ENCODE results near the gene ZSWIM3.
"Not testable (repeated sequence)": the region's sequence is repeated elsewhere in the genome, so short reads cannot be mapped to it uniquely, and the experiment has no call there.

ZSWIM3 gene

GRCh38 chr20:45857114-45857881 is at the start of gene ZSWIM3, which contains the start of gene ACOT8:
Gene ZSWIM3 (plus strand): TSS chr20:45857614. CDS start chr20:45857826, 212 bp downstream.
Gene ACOT8 (minus strand): TSS chr20:45857392. CDS start chr20:45857315, 77 bp downstream.
- peak; percentile 99 for DNase-seq (ENCODE audit: low spot score)

GRCh38 chr20:45810191-45810970 is 47.0 kb upstream of the ZSWIM3 start:
- DNase-seq (ENCODE audit: low spot score), result no peak

GRCh38 chr20:45812157-45813005 is 45.0 kb upstream of the ZSWIM3 start, which contains the start of gene UBE2C:
Gene UBE2C (plus strand): TSS chr20:45812644. CDS start chr20:45812696, 52 bp downstream.
- peak; percentile 99 for DNase-seq (ENCODE audit: low spot score)

- no peak for DNase-seq (ENCODE audit: low spot score)
Observed at GRCh38 chr20:45813006-45813340, 44.4 kb upstream of the ZSWIM3 start.

GRCh38 chr20:45813489-45813888 is 43.9 kb upstream of the ZSWIM3 start:
- no peak for DNase-seq (ENCODE audit: low spot score)

GRCh38 chr20:45814314-45814713 is 43.1 kb upstream of the ZSWIM3 start:
- DNase-seq (ENCODE audit: low spot score), result no peak

- DNase-seq (ENCODE audit: low spot score), result no peak
Observed at GRCh38 chr20:45816951-45817350, 40.5 kb upstream of the ZSWIM3 start.

GRCh38 chr20:45817376-45818194 is 39.8 kb upstream of the ZSWIM3 start:
- DNase-seq (ENCODE audit: low spot score), result no peak

GRCh38 chr20:45818239-45818638 is 39.2 kb upstream of the ZSWIM3 start:
- DNase-seq (ENCODE audit: low spot score), result no peak

- no peak for DNase-seq (ENCODE audit: low spot score)
Observed at GRCh38 chr20:45819466-45819865, 37.9 kb upstream of the ZSWIM3 start.

GRCh38 chr20:45821947-45822346 is 35.5 kb upstream of the ZSWIM3 start:
- DNase-seq (ENCODE audit: low spot score), result no peak

GRCh38 chr20:45822857-45823256 is 34.6 kb upstream of the ZSWIM3 start:
- DNase-seq (ENCODE audit: low spot score), result peak; percentile 29

- peak; percentile 76 for DNase-seq (ENCODE audit: low spot score)
Observed at GRCh38 chr20:45823949-45824835, 33.2 kb upstream of the ZSWIM3 start.

GRCh38 chr20:45826381-45827019 is 30.9 kb upstream of the ZSWIM3 start:
- DNase-seq (ENCODE audit: low spot score), result no peak

GRCh38 chr20:45827030-45827652 is 30.3 kb upstream of the ZSWIM3 start, which contains the start of gene TNNC2:
Gene TNNC2 (minus strand): TSS chr20:45827312. CDS start chr20:45827248, 64 bp downstream.
- no peak for DNase-seq (ENCODE audit: low spot score)

GRCh38 chr20:45827712-45828111 is 29.7 kb upstream of the ZSWIM3 start:
- DNase-seq (ENCODE audit: low spot score), result no peak

- no peak for DNase-seq (ENCODE audit: low spot score)
Observed at GRCh38 chr20:45828589-45828988, 28.8 kb upstream of the ZSWIM3 start.

GRCh38 chr20:45829673-45830106 is 27.7 kb upstream of the ZSWIM3 start:
- not testable (repeated sequence) for DNase-seq (ENCODE audit: low spot score)

- no peak for DNase-seq (ENCODE audit: low spot score)
Observed at GRCh38 chr20:45832619-45833018, 24.8 kb upstream of the ZSWIM3 start.

Data from iPS-NIHi11 (cell line).